Fibroblast of pulmonary artery (primary cell): ENCODE data around the gene NCK2.
"Not testable (repeated sequence)": the region's sequence is repeated elsewhere in the genome, so short reads cannot be mapped to it uniquely, and the experiment has no call there.

Source experiments
- DNase-seq: peaks from one replicate; pipeline ENCODE4 v3.0.0-alpha.2; 2010; ENCODE audit warnings: low read depth
- H3K4me3 ChIP-seq: replicated peaks from 2 replicates; pipeline ENCODE4 v1.5.1; 2011; ENCODE audit warnings: low read depth, mild to moderate bottlenecking, control low read depth, low read length, moderate library complexity
- CTCF ChIP-seq: IDR thresholded peaks from 2 replicates; pipeline ENCODE4 v1.5.1; 2011; ENCODE audit warnings: mild to moderate bottlenecking, control low read depth, low read length, inconsistent platforms; ENCODE audit errors: missing control alignments

The NCK2 gene

GRCh38 chr2:105768176-105768575 lies 23.5 kb downstream of the NCK2 start:
- no peak overlapping the region for H3K4me3 ChIP-seq
- no peak for DNase-seq
- no peak for TF ChIP-seq CTCF

GRCh38 chr2:105768961-105769452 lies 24.3 kb downstream of the NCK2 start:
- no peak overlapping the region for H3K4me3 ChIP-seq
- peak; percentile 53 for DNase-seq
- TF ChIP-seq CTCF = no peak

GRCh38 chr2:105769504-105769903 lies 24.8 kb downstream of the NCK2 start:
- DNase-seq = no peak
- H3K4me3 ChIP-seq = no peak overlapping the region
- TF ChIP-seq CTCF = peak; percentile 19

GRCh38 chr2:105770149-105770548 lies 25.4 kb downstream of the NCK2 start:
- no peak overlapping the region for H3K4me3 ChIP-seq
- no peak for DNase-seq
- TF ChIP-seq CTCF = no peak

GRCh38 chr2:105771291-105771690 lies 26.6 kb downstream of the NCK2 start:
- H3K4me3 ChIP-seq, DNase-seq: not testable (repeated sequence)

GRCh38 chr2:105771836-105772235 lies 27.1 kb downstream of the NCK2 start:
- DNase-seq = no peak
- no peak for TF ChIP-seq CTCF
- H3K4me3 ChIP-seq = no peak overlapping the region

- no peak for TF ChIP-seq CTCF
- DNase-seq = no peak
- H3K4me3 ChIP-seq = no peak overlapping the region
These were observed 27.6 kb downstream of the NCK2 start for GRCh38 chr2:105772362-105772761.
